Right cardiac atrium (tissue), 5 donors: Measurements from ENCODE around the gene ADGRG3. TPM values are rescaled to one million over a fixed set of nuclear protein-coding genes. Genes with fewer than 3 reads are reported as not detected.
A peak's percentile ranks its signal among the peaks of the same experiment; 100 is the strongest.

Experiments
- ATAC-seq, 2 donors: fragments of 200-7000 bp; cut with Tn5 transposase; one replicate each; pipeline versions ENCODE4 v1.8.0 to v1.9.1; 2020; ENCODE audit warnings: moderate library complexity in 2 of 2, mild to moderate bottlenecking in 1 of 2
- DNase-seq, 3 donors: peaks; one replicate each; pipeline ENCODE4 v3.0.0-alpha.2; 2020
- H3K27ac ChIP-seq: one replicate; pipeline ENCODE4 v1.5.1; 2013; ENCODE audit warnings: mild to moderate bottlenecking, low read length, control low read depth, moderate library complexity
- H3K27me3 ChIP-seq: one replicate; pipeline ENCODE4 v1.6.1; 2013; ENCODE audit not compliant: control insufficient read depth, insufficient read depth
- H3K4me1 ChIP-seq: one replicate; pipeline ENCODE4 v1.6.1; 2013; ENCODE audit warnings: low read length; ENCODE audit not compliant: control insufficient read depth, insufficient read depth
- H3K4me3 ChIP-seq: one replicate; pipeline ENCODE4 v1.5.1; 2013; ENCODE audit warnings: low read length, control low read depth
- H3K9me3 ChIP-seq: one replicate; pipeline ENCODE4 v1.6.1; 2013; ENCODE audit warnings: low read length; ENCODE audit not compliant: control insufficient read depth
- WGBS: extraction: QIAGEN DNeasy Blood & Tissue Kit; methylation state at CpG from one replicate; pipeline ENCODE4 v1.1.7; 2013; 5-methylcytosine and 5-hydroxymethylcytosine counted together
- intact Hi-C, 4 donors: fragments of 100-400 bp; cut with DNase I; formaldehyde crosslinking; loops; one replicate each; pipeline versions ENCODE4 v1.11.0 to v1.14.0; 2022 to 2023
- polyA plus RNA-seq: library from polyadenylated mRNA; stranded (reverse); fragments of 200-250 nt; gene quantifications from one replicate; pipeline ENCODE4 v1.2.3, GENCODE V29; 2013
- total RNA-seq, 4 donors: library from RNA; stranded (reverse); fragmentation: NEBNext Ultra II Directional; extraction: Animal tissue kit (Norgen Biotek cat#: 25700); gene quantifications; one replicate each; pipeline ENCODE4 v1.2.1, GENCODE V29; 2021
- donor health status: healthy with polysubstance abuse.
- donor health status: DM: no; HTN: yes; CAD: no.
- donor health status: DM: no; HTN: no; CAD: no.
- donor health status: DM: no; HTN: yes; CAD: no; lungs with severe emphysema.
- donor health status: DM: yes; HTN: yes; CAD: no.

Gene ADGRG3
- total and polyA plus RNA-seq, 5 donors, result 0.11 to 0.66 (median 0.14) TPM

DNA sequence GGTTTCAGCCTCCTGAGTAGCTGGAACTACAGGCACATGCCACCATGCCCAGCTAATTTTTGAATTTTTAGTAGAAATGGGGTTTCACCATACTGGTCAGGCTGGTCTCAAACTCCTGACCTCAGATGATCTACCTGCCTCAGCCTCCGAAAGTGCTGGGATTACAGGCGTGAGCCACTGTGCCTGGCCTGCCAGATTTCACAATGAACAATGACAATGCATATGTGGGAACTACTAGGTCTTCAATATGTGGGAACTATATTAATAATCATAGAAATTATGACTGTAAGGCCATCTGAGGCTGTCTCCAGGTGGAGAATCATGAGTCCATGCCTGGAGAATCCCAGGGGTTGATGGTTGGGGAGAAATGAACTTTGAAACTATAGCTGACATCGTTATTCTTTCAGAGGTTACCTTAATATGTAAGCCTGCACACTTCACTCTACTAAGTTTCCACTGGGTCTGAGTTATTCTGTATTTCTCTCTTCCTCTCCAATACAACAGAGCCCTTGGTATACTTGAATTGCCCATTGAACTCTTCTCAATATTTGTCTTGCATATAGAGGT lies 19.3 kb downstream of the ADGRG3 start:
- Histone ChIP-seq H3K9me3 (no peaks in the 10 kb centered on the region), H3K27me3 (no peaks in the 10 kb centered on the region), H3K27ac (no peak overlapping the region), H3K4me1 (no peaks in the 10 kb centered on the region), H3K4me3 (no peak overlapping the region)
- ATAC-seq (no peak), DNase-seq (no peak)
- 88% methylated on average over 3 of the region's 3 CpGs for WGBS
- intact Hi-C loops, result no loop called here

- 77% methylated on average over 4 of the region's 4 CpGs for WGBS
- no peak overlapping the region for H3K27ac ChIP-seq
- H3K9me3 ChIP-seq, result no peaks in the 10 kb centered on the region
- DNase-seq (no peak), ATAC-seq (peak in 1 of 2 donors; percentile 12)
- no peaks in the 10 kb centered on the region for H3K27me3 ChIP-seq
- H3K4me3 ChIP-seq, result no peak overlapping the region
- intact Hi-C loops, result no loop called here
- no peaks in the 10 kb centered on the region for H3K4me1 ChIP-seq
Measured at GRCh38 chr16:57688487-57688986, 20.4 kb downstream of the ADGRG3 start.

DNA sequence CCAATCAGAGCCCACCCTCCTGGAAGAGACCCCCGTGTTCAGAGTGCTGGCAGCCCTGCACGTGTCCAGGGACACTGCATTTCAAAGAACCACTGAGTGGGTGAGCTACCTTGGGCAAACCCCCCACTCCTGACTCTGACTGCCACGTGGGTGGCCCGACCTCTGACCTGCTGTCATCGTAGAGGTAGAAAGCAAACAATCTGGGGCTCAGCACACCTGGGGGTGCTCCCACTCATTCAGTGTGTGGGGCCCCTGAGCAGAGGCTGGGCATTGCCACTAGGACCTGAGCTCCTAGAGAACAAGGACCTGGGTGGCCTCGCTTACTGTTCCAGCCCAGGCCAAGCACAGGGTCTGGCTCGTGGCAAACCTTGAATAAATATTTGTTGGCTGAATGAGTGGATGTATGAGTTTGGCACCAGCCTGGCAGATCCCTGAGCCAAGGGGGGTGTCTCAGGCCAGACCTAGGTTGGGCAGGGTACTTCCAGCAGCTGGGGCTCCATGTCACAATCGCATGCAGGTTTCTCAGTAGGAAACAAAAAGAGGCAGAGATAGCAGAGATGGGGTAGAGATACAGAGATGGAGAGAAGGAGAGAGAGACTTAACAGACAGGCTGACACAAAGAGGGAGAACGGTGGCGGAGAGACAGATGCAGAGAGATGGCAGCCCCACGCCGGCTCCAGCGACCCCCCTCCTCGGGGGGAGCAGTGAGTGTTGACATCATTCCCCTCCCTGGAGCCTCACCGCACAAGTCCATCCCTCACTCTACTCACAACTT lies 21.1 kb downstream of the ADGRG3 start:
- Histone ChIP-seq H3K4me3 (no peak overlapping the region), H3K27ac (no peak overlapping the region), H3K4me1 (no peaks in the 10 kb centered on the region), H3K27me3 (no peaks in the 10 kb centered on the region), H3K9me3 (no peaks in the 10 kb centered on the region)
- ATAC-seq (peak in 1 of 2 donors; percentile 16), DNase-seq (no peak)
- intact Hi-C loops, result no loop called here
- 40% methylated on average over 15 of the region's 15 CpGs for WGBS

DNA sequence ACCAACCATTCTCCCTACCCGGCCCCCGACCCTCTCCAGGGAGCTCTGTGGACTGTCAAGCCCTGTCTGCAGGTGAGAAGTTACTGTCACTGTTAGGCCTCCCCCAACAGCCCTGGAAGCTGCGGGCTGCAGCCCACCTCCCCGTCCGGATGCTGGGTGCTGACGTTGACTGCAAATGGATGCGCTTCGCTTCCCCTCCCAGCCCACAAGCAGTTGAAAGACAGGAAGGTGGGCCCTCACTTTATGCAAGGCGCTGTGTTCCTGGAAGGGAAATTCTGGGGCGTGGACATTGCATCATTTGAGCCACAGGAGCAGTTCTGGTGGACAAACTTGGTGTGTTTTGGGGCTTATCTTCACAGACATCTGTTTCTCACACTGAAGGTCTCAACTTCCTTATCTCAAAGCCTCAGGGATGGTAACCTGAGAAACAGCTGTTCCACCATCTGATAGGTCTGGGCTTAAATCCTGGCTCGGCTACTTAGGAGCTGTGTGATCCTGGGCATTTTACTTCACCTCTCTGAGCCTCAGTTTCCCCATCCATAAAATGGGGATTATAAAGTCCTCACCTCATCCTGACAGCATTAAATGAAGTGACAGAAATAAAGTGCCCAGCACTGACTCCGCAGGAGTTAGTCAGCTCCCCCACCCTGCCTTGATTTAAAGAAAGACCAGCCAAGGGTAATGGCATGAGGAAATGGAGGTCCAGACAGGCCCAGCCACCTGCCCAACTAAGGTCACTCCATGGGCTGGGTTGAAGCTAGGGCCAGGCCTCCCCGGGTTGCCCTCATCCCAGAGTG lies 21.9 kb downstream of the ADGRG3 start:
- Histone ChIP-seq H3K9me3 (no peaks in the 10 kb centered on the region), H3K4me1 (no peaks in the 10 kb centered on the region), H3K27me3 (no peaks in the 10 kb centered on the region), H3K4me3 (no peak overlapping the region), H3K27ac (no peak overlapping the region)
- ATAC-seq (no peak), DNase-seq (no peak)
- intact Hi-C loops, result no loop called here
- WGBS, result 34% methylated on average over 13 of the region's 13 CpGs

DNA sequence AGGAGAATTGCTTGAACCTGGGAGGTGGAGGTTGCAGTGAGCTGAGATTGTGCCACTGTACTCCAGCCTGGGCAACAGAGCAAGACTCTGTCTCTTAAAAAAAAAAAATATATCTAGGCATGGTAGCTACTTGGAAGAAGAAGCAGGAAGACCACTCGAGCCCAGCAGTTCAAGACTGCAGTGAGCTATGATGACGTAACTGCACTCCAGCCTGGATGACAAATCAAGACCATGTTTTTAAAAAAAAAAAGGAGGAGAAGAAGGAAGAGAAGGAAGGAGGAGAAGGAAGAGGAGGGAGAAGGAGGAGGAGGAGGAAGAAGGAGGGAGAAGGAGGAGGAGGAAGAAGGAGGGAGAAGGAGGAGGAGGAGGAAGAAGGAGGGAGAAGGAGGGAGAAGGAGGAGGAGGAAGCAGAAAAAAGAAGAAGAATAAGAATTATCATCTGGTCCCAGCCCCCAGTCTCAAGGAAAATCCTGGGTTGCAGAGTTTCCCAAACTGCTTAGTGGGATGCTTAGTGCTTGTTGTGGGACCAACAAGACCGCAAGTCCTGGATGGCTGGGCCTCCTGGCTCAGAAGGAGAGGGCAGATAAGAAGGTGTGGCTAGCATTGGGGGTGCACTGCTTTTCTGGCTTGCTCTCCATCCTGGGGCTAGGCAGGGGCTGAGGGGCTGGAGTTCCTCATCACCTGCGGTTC lies 22.8 kb downstream of the ADGRG3 start:
- ATAC-seq (no peak), DNase-seq (no peak)
- no peaks in the 10 kb centered on the region for H3K27me3 ChIP-seq
- H3K27ac ChIP-seq, result no peak overlapping the region
- 50% methylated on average over 4 of the region's 4 CpGs for WGBS
- no peaks in the 10 kb centered on the region for H3K4me1 ChIP-seq
- no peaks in the 10 kb centered on the region for H3K9me3 ChIP-seq
- intact Hi-C loops, result no loop called here
- no peak overlapping the region for H3K4me3 ChIP-seq

DNA sequence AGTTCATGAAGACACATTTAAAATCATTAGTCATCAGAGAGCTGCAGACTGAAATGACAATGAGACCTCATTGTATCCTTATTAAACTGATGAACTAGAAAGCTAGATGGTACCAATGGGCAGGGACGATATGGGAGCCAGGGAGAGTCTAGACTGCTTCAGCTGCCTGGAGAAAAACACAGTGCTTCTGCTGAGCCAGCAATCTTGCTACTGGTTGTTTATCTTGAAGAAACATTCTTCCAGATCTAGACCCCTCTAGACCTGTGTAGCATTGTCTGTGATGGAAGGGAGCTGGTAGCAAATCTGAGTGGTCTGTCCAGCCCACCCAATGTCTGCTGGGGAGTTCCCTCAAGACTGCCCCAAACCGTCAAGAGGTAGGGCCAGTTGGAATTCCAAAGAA lies 24.5 kb downstream of the ADGRG3 start:
- intact Hi-C loops, result no loop called here
- DNase-seq (no peak), ATAC-seq (no peak)
- Histone ChIP-seq H3K27me3 (no peaks in the 10 kb centered on the region), H3K4me1 (no peaks in the 10 kb centered on the region), H3K27ac (no peak overlapping the region), H3K9me3 (no peaks in the 10 kb centered on the region), H3K4me3 (no peak overlapping the region)
- 69% methylated on average over 2 of the region's 2 CpGs for WGBS

DNA sequence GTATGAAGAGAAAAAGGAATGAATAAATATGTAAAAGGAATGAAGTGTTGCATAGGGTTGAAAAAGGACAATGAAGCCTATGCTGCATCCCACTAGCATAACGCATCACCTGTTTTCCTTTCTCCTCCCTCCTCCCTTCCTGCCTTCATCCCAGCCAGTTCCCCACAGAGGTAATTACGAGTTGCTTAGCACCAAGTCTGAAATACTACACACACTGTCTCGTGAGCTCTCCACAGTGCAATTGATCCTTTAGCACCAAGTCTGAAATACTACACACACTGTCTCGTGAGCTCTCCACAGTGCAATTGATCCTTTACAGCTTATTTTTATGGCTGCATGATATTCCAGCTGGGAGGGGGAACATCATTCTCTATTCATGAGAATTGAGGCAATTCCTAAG lies 25.4 kb downstream of the ADGRG3 start:
- DNase-seq (no peak), ATAC-seq (no peak)
- no peak overlapping the region for H3K27ac ChIP-seq
- H3K9me3 ChIP-seq, result no peaks in the 10 kb centered on the region
- no peaks in the 10 kb centered on the region for H3K27me3 ChIP-seq
- intact Hi-C loops, result no loop called here
- H3K4me3 ChIP-seq, result no peak overlapping the region
- WGBS, result 74% methylated on average over 4 of the region's 4 CpGs
- no peaks in the 10 kb centered on the region for H3K4me1 ChIP-seq

DNA sequence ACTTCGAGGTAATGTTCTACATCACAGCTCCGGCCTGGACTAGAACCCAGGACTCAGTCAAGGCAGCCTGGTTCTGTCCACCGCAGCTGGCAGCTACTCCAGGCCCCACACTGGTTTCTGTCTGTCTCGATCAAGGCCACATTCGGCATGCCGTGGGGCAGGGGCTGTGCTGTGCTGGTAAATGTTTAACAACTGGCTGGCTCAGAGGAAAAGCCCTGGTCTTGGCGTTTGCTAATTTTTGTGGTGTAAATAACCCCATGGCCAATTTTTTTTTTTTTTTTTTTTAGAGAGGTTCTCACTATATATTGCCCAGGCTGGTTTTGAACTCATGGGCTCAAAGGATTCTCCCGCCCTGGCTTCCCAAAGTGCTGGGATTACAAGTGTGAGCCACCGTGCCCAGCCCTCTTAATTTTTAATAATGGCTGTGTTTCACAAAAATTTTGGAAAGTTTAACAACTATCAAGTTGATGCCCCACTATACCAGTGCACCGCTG lies 26.2 kb downstream of the ADGRG3 start:
- Histone ChIP-seq H3K4me3 (no peak overlapping the region), H3K9me3 (no peaks in the 10 kb centered on the region), H3K4me1 (no peaks in the 10 kb centered on the region), H3K27ac (no peak overlapping the region), H3K27me3 (no peaks in the 10 kb centered on the region)
- 66% methylated on average over 10 of the region's 10 CpGs for WGBS
- ATAC-seq (no peak), DNase-seq (no peak)
- intact Hi-C loops, result no loop called here

- H3K4me3 ChIP-seq, result no peak within 1 kb of the TSS
- DNase-seq, result peak in 1 of 3 donors; percentile 55
- 40% methylated on average over 8 of the region's 8 CpGs for WGBS
Measured at GRCh38 chr16:57694725-57695679, 26.9 kb downstream of the ADGRG3 start, which contains the start of gene DRC7. DRC7 (plus strand) TSS chr16:57694806; CDS start chr16:57697950, 3,144 bp downstream.

DNA sequence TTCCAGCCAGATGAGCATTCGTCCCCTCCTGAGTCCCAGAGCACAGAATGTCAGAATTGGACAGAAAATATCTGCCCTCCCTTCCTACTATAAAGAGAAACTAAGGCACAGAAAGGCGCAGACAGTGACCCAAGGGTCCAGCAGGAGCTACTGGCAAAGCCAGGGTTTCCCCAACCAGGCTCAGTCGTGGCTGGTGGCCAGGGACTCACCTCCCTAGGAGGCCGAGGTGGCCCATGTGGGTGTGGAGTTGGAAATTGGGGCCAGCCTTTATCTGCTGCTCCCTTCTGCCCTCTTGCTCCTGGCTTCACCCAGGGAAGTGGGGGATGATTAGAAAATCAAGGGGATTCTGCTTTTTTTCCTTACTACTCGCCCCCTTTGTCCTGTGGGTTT lies 27.6 kb downstream of the ADGRG3 start:
- no peaks in the 10 kb centered on the region for H3K9me3 ChIP-seq
- no peak overlapping the region for H3K27ac ChIP-seq
- DNase-seq (no peak), ATAC-seq (no peak)
- no peaks in the 10 kb centered on the region for H3K4me1 ChIP-seq
- H3K4me3 ChIP-seq, result no peak overlapping the region
- WGBS, result 78% methylated on average over 5 of the region's 5 CpGs
- intact Hi-C loops, result no loop called here
- no peaks in the 10 kb centered on the region for H3K27me3 ChIP-seq

More at GRCh38 chr16:57694725-57695679, 26.9 kb downstream of the ADGRG3 start, which contains the start of gene DRC7:
- H3K27ac ChIP-seq, result no peak within 1 kb of the TSS
- peak; percentile 69 to 76 for ATAC-seq
- intact Hi-C loops, result no loop called here
- no peaks in the 10 kb centered on the region for H3K27me3 ChIP-seq
- H3K4me1 ChIP-seq, result no peaks in the 10 kb centered on the region
- H3K9me3 ChIP-seq, result no peaks in the 10 kb centered on the region
